Spinal cord (tissue), 4 donors: ENCODE data around the gene ARF1. TPM values are rescaled to one million over a fixed set of nuclear protein-coding genes. Genes with fewer than 3 reads are reported as not detected.

Experiments used
- polyA plus RNA-seq, 2 donors: library from polyadenylated mRNA; unstranded; fragments of 120-200 nt; gene quantifications; one replicate each; pipeline ENCODE4 v1.2.1, GENCODE V29; 2013; ENCODE audit not compliant: insufficient read length in 2 of 2
- small RNA-seq: library from RNA; depleted of rRNA; stranded (forward); fragments of <200 nt; gene quantifications from one replicate; pipeline ENCODE3, GENCODE V24; 2014; ENCODE audit warnings: low replicate concordance
- total RNA-seq, 2 donors: library from RNA; depleted of rRNA in 1 of 2; stranded (reverse); fragments of 120-200 nt in 1 of 2; fragments of >200 nt in 1 of 2; gene quantifications; one replicate each; pipeline versions ENCODE4 v1.2.3 to v1.2.4, GENCODE V29; 2013 to 2014

ARF1 gene
- total and polyA plus RNA-seq, 4 donors = 119 to 377 (median 244) TPM

Small RNA genes lying within 50 kb of the gene (small RNA-seq; reads per million reads assigned to genes)
- gene AL359510.1 = not detected

Other genes with a start within 250 kb of the ARF1 start
- gene WNT9A, start 134.8 kb upstream of the ARF1 start, total RNA-seq = 1 to 10 TPM; 1.9 to 6.4 TPM
- gene WNT9A, start 134.8 kb upstream of the ARF1 start, polyA plus RNA-seq = 1 to 10 TPM; 5.0 to 5.4 TPM
- gene WNT3A, start 75.7 kb upstream of the ARF1 start, total RNA-seq = under 1 TPM in 1 of 2 donors, not detected in 1; 0.06 TPM
- gene WNT3A, start 75.7 kb upstream of the ARF1 start, polyA plus RNA-seq = not detected
- gene C1orf35, start 20.6 kb downstream of the ARF1 start, total RNA-seq = 10 to 100 TPM in 1 of 2 donors, 1 to 10 TPM in 1; 3.8 to 19.5 TPM
- 10 to 100 TPM; 20.7 to 29.4 TPM for gene C1orf35, start 20.6 kb downstream of the ARF1 start, polyA plus RNA-seq
- 10 to 100 TPM; 37.2 to 90.4 TPM for gene MRPL55, start 26.6 kb downstream of the ARF1 start, total RNA-seq
- 10 to 100 TPM; 68.5 to 73.4 TPM for gene MRPL55, start 26.6 kb downstream of the ARF1 start, polyA plus RNA-seq
- 100 to 1,000 TPM; 167 to 315 TPM for gene GUK1, start 57.6 kb downstream of the ARF1 start, total RNA-seq
- gene GUK1, start 57.6 kb downstream of the ARF1 start, polyA plus RNA-seq = 100 to 1,000 TPM; 380 to 396 TPM
- 10 to 100 TPM; 10.4 to 17.1 TPM for gene GJC2, start 67.2 kb downstream of the ARF1 start, total RNA-seq
- 10 to 100 TPM; 19.1 to 20.3 TPM for gene GJC2, start 67.2 kb downstream of the ARF1 start, polyA plus RNA-seq
- 1 to 10 TPM; 6.8 to 7.9 TPM for gene IBA57, start 83.1 kb downstream of the ARF1 start, total RNA-seq
- gene IBA57, start 83.1 kb downstream of the ARF1 start, polyA plus RNA-seq = 1 to 10 TPM; 5.8 to 9.9 TPM
- 10 to 100 TPM; 13.5 to 27.2 TPM for gene OBSCN, start 125.3 kb downstream of the ARF1 start, total RNA-seq
- gene OBSCN, start 125.3 kb downstream of the ARF1 start, polyA plus RNA-seq = 10 to 100 TPM; 17.1 to 27.0 TPM